Adrenal gland (tissue), 5 donors: ENCODE data around the gene TCHHL1.

Experiments used
- POLR2A ChIP-seq, 2 donors: fragments of 450-650 bp; IDR thresholded peaks; one replicate each; pipeline ENCODE4 v1.6.1; 2017; ENCODE audit warnings: antibody characterized with exemption in 2 of 2, mild to moderate bottlenecking in 2 of 2, moderate library complexity in 1 of 2
- TF ChIP-seq, protein P1 (sequence below), 6 experiments: fragments of 450-650 bp in 4 of 6; fragments of 200-600 bp in 2 of 6; sonication (generic) in 1 of 6; IDR thresholded peaks; 1 replicate in 5 of 6; 2 replicates in 1 of 6; pipeline versions ENCODE4 v1.5.1 to v1.8.0; 2016 to 2021; ENCODE audit warnings: antibody characterized with exemption in 6 of 6, mild to moderate bottlenecking in 2 of 6, moderate library complexity in 1 of 6
- donor health status: DM: no; HTN: no; CAD: no.

DNA sequence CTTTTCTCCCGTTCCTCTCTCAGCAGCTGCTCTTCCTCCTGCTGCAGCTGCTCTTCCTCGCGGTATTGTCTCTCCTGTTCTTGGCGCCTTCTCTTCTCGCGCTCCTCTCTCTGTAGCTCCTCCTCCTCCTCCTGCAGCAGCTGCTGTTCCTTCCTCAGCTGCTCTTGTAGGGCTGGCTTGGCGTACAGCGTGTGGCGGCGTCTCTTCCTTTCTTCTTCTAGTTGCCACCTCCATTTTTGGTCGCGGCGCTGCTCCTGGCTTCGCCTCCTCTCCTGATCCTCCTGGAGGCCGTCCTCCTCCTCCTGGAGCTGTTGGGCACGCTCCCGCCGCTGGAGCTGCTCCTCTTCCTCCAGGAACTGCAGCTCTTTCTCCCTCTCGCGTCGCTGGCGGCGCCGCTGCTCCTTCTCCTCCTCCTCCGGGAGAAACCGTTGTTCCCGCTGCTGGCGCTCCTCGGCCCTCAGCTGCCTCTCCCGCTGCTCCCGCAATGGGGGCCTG is 21.5 kb upstream of the TCHHL1 start:
- TF ChIP-seq POLR2A (IDR thresholded peaks at IDR 0.05), result no peak
- TF ChIP-seq, protein P1, sequence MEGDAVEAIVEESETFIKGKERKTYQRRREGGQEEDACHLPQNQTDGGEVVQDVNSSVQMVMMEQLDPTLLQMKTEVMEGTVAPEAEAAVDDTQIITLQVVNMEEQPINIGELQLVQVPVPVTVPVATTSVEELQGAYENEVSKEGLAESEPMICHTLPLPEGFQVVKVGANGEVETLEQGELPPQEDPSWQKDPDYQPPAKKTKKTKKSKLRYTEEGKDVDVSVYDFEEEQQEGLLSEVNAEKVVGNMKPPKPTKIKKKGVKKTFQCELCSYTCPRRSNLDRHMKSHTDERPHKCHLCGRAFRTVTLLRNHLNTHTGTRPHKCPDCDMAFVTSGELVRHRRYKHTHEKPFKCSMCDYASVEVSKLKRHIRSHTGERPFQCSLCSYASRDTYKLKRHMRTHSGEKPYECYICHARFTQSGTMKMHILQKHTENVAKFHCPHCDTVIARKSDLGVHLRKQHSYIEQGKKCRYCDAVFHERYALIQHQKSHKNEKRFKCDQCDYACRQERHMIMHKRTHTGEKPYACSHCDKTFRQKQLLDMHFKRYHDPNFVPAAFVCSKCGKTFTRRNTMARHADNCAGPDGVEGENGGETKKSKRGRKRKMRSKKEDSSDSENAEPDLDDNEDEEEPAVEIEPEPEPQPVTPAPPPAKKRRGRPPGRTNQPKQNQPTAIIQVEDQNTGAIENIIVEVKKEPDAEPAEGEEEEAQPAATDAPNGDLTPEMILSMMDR (IDR thresholded peaks at IDR 0.05), result no peak
